ENCODE results near the gene CAB39L. TPM values are rescaled to one million over a fixed set of nuclear protein-coding genes. Genes with fewer than 3 reads are reported as not detected.

Gene CAB39L
- total RNA-seq (10 to 100 TPM; 23.2 to 26.0 TPM), polyA plus RNA-seq (ENCODE audit: insufficient read depth, low read depth, low replicate concordance) (46.9 TPM)
- long read RNA-seq, donor 1, partial matches to known transcripts = 65 of 65 reads
- long read RNA-seq, donor 1, other reads (novel, unspliced or antisense) = 0 of 65 reads
- long read RNA-seq, donor 2, partial matches to known transcripts = 24 of 25 reads
- long read RNA-seq, donor 2, other reads (novel, unspliced or antisense) = 0 of 25 reads

DNA sequence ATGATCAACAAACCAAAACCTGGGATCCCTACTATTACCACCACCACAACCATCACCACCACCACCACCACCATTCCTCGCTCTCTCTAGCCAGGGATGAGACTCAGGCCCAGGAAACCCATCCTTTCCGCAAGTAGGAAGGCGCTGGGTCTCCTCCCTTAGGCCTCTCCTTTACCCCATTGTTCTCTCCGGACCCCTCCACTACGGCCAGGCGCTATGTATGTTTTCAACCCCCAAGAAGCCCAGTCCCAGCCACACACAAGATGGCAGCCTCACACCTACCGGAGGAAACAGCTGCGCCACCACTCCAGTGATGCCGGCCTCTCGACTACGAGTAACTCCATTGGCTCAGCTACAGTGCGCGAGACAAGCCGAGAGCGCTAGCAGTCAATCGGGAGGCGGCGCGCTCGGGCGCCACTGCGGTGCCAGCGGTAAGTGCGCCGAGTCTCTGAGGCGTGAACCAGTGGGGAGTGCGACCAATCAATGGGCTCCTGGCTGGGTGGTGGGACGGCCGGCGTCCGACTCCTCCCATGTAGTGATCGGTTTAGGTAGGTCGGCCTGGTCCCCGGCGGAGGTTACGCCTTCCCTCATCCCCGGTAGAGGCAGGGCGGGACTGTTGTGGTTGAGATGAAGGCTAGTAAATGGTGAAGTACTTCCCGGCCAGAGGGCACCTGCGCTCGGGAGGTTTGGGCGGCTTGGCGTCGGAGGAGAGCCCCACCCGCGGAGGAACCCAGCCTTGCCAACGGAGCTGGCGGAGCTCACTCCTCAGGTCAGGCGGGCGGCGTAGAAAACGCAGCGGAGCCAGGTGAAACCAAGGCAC lies at the start of gene CAB39L, which contains the start of gene SETDB2:
Gene CAB39L (minus strand): TSS at position 361 of the 820 bp plus-strand sequence. CDS start 61,154 bp downstream, outside the sequence.
Gene SETDB2 (plus strand): TSS at position 571 of the 820 bp plus-strand sequence. CDS start 7,620 bp downstream, outside the sequence.
- TF ChIP-seq, protein P1, sequence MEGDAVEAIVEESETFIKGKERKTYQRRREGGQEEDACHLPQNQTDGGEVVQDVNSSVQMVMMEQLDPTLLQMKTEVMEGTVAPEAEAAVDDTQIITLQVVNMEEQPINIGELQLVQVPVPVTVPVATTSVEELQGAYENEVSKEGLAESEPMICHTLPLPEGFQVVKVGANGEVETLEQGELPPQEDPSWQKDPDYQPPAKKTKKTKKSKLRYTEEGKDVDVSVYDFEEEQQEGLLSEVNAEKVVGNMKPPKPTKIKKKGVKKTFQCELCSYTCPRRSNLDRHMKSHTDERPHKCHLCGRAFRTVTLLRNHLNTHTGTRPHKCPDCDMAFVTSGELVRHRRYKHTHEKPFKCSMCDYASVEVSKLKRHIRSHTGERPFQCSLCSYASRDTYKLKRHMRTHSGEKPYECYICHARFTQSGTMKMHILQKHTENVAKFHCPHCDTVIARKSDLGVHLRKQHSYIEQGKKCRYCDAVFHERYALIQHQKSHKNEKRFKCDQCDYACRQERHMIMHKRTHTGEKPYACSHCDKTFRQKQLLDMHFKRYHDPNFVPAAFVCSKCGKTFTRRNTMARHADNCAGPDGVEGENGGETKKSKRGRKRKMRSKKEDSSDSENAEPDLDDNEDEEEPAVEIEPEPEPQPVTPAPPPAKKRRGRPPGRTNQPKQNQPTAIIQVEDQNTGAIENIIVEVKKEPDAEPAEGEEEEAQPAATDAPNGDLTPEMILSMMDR (IDR thresholded peaks at IDR 0.05) = peak in 2 of 3 experiments; percentile 15 to 37
- TF ChIP-seq POLR2A (IDR thresholded peaks at IDR 0.05) = peak; percentile 56
- 0 to 1% methylated on average over 7 to 53 of the region's 53 CpGs for WGBS, 2 donors
- peaks cover 12% of the 10 kb centered on the region for H3K4me1 ChIP-seq
- no peaks in the 10 kb centered on the region for H3K27me3 ChIP-seq
- H3K27ac ChIP-seq = peak within 1 kb of the TSS; percentile 97 to 98
- peak within 1 kb of the TSS; percentile 77 to 91 for H3K4me3 ChIP-seq
- H3K9me3 ChIP-seq = no peaks in the 10 kb centered on the region
- no peaks in the 10 kb centered on the region for H3K36me3 ChIP-seq (ENCODE audit: low read depth, missing control alignments)
- intact Hi-C loops (cut with DNase I; ENCODE audit: low total_unique reads) = no loop called here
- peak; percentile 100 for DNase-seq

DNA sequence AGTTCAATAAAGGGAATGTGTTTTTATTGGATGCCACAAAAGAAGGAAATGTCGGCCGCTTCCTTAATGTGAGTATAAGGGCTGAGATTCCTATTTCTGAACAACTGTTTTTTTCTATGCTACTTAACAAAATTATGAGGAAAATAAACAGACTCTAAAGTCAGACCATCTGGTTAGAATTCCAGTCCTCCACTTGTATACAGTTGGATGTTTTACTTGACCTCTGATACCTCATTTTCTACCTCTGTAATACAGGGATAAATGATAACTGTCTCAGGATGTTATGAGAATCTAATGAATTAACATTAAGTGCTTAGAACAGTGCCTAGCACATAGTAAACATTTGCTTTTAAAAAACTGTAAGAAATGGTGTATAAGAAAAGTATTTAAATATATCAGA lies 44.7 kb upstream of the CAB39L start:
- no peaks in the 10 kb centered on the region for H3K9me3 ChIP-seq
- WGBS, 2 donors = 91 to 94% methylated on average over 2 of the region's 2 CpGs
- no peaks in the 10 kb centered on the region for H3K36me3 ChIP-seq (ENCODE audit: low read depth, missing control alignments)
- no peak overlapping the region for H3K27ac ChIP-seq
- no peak for TF ChIP-seq POLR2A (IDR thresholded peaks at IDR 0.05)
- TF ChIP-seq, protein P1 (IDR thresholded peaks at IDR 0.05) = no peak
- DNase-seq = no peak
- no peaks in the 10 kb centered on the region for H3K27me3 ChIP-seq
- no peaks in the 10 kb centered on the region for H3K4me1 ChIP-seq
- no peak overlapping the region for H3K4me3 ChIP-seq
- intact Hi-C loops (cut with DNase I; ENCODE audit: low total_unique reads) = no loop called here

DNA sequence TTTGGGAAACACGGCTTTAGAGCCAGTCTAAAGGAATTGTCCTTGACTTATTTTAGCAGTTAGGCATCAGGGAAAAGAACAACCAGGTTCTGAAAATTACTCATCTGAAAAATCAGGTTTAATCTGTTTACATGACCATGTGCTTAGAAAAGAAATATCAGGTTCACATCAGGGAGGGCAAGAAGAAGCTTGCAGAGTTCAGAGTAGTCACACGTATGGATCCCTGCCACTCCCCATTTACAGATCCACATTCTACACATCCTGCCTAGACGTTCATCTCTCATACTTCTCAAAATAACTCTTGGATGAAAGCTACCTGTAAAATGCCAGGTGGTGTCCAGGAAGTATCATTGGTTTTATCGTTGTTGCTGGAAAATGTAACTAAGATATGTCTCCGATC lies 37.9 kb upstream of the CAB39L start:
- Histone ChIP-seq H3K27ac (no peak overlapping the region), H3K9me3 (no peaks in the 10 kb centered on the region), H3K27me3 (no peaks in the 10 kb centered on the region), H3K4me3 (no peak overlapping the region), H3K36me3 (ENCODE audit: low read depth, missing control alignments) (no peaks in the 10 kb centered on the region), H3K4me1 (no peaks in the 10 kb centered on the region)
- TF ChIP-seq POLR2A (IDR thresholded peaks at IDR 0.05) = no peak
- TF ChIP-seq, protein P1 (IDR thresholded peaks at IDR 0.05) = no peak
- intact Hi-C loops (cut with DNase I; ENCODE audit: low total_unique reads) = no loop called here
- 75% methylated on average over 5 of the region's 5 CpGs for WGBS, 2 donors
- DNase-seq = no peak

DNA sequence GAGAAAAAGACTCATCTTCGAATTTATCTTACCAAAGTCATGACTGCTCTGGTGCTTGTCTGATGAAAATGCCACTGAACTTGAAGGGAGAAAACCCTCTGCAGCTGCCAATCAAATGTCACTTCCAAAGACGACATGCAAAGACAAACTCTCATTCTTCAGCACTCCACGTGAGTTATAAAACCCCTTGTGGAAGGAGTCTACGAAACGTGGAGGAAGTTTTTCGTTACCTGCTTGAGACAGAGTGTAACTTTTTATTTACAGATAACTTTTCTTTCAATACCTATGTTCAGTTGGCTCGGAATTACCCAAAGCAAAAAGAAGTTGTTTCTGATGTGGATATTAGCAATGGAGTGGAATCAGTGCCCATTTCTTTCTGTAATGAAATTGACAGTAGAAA lies 32.7 kb upstream of the CAB39L start:
- Histone ChIP-seq H3K36me3 (ENCODE audit: low read depth, missing control alignments) (no peaks in the 10 kb centered on the region), H3K9me3 (no peaks in the 10 kb centered on the region), H3K4me3 (no peak overlapping the region), H3K27me3 (no peaks in the 10 kb centered on the region), H3K4me1 (peaks cover 3% of the 10 kb centered on the region), H3K27ac (no peak overlapping the region)
- 92% methylated on average over 7 of the region's 7 CpGs for WGBS, 2 donors
- TF ChIP-seq, protein P1 (IDR thresholded peaks at IDR 0.05) = no peak
- TF ChIP-seq POLR2A (IDR thresholded peaks at IDR 0.05) = no peak
- no peak for DNase-seq
- intact Hi-C loops (cut with DNase I; ENCODE audit: low total_unique reads) = no loop called here
